ENCODE results near the gene PBXIP1.
A peak's percentile ranks its signal among the peaks of the same experiment; 100 is the strongest.

Gene PBXIP1

GRCh38 chr1:154955039-154955717, 721 bp downstream of the PBXIP1 start:
- peak; percentile 81 for DNase-seq (ENCODE audit: low spot score)

- DNase-seq (ENCODE audit: low spot score) = no peak
Measured at GRCh38 chr1:154954541-154954940, 1.4 kb downstream of the PBXIP1 start.

- DNase-seq (ENCODE audit: low spot score) = no peak
Measured at GRCh38 chr1:154953611-154954038, 2.3 kb downstream of the PBXIP1 start.

- DNase-seq (ENCODE audit: low spot score) = no peak
Measured at GRCh38 chr1:154952664-154953063, 3.2 kb downstream of the PBXIP1 start.

GRCh38 chr1:154951901-154952657, 3.8 kb downstream of the PBXIP1 start:
- no peak for DNase-seq (ENCODE audit: low spot score)

- no peak for DNase-seq (ENCODE audit: low spot score)
Measured at GRCh38 chr1:154948079-154948478, 7.8 kb downstream of the PBXIP1 start.

- DNase-seq (ENCODE audit: low spot score) = no peak
Measured at GRCh38 chr1:154945962-154946850, 9.7 kb downstream of the PBXIP1 start.

- no peak for DNase-seq (ENCODE audit: low spot score)
Measured at GRCh38 chr1:154945160-154945961, 10.5 kb downstream of the PBXIP1 start.

GRCh38 chr1:154944401-154945159, 11.3 kb downstream of the PBXIP1 start:
- no peak for DNase-seq (ENCODE audit: low spot score)

GRCh38 chr1:154943649-154944400, 12.1 kb downstream of the PBXIP1 start:
- peak; percentile 64 for DNase-seq (ENCODE audit: low spot score)

- no peak for DNase-seq (ENCODE audit: low spot score)
Measured at GRCh38 chr1:154941333-154942013, 14.4 kb downstream of the PBXIP1 start.

GRCh38 chr1:154940651-154941194, 15.2 kb downstream of the PBXIP1 start:
- DNase-seq (ENCODE audit: low spot score) = no peak

- DNase-seq (ENCODE audit: low spot score) = no peak
Measured at GRCh38 chr1:154940213-154940560, 15.7 kb downstream of the PBXIP1 start.

GRCh38 chr1:154938604-154939399, 17.1 kb downstream of the PBXIP1 start:
- DNase-seq (ENCODE audit: low spot score) = no peak

GRCh38 chr1:154937988-154938386, 17.9 kb downstream of the PBXIP1 start:
- no peak for DNase-seq (ENCODE audit: low spot score)

GRCh38 chr1:154937085-154937987, 18.6 kb downstream of the PBXIP1 start:
- DNase-seq (ENCODE audit: low spot score) = peak; percentile 95

- peak; percentile 98 for DNase-seq (ENCODE audit: low spot score)
Measured at GRCh38 chr1:154936555-154937084, 19.3 kb downstream of the PBXIP1 start, which contains the start of gene PMVK. Gene PMVK, minus strand, starts transcription at chr1:154936719. Its CDS starts 34 bp downstream, at chr1:154936685.

Measured in hematopoietic multipotent progenitor cell treated with erythropoietin and hydrocortisone succinate and interleukin-3 and kit ligand, for 17 days (in vitro differentiated cells).